Astrocyte (in vitro differentiated cells and primary cell): ENCODE results near the gene RINL. TPM values are rescaled to one million over a fixed set of nuclear protein-coding genes. Genes with fewer than 3 reads are reported as not detected.
"Not testable (repeated sequence)": the region's sequence is repeated elsewhere in the genome, so short reads cannot be mapped to it uniquely, and the experiment has no call there.

ENCODE experiments used
- DNase-seq: peaks from one replicate; pipeline ENCODE4 v3.0.0-alpha.2; 2010; ENCODE audit warnings: low read depth
- FAIRE-seq: peaks from 2 replicates; lab custom pipeline; 2011; peaks lifted over from hg19 to GRCh38; lab: Jason Lieb, UNC
- H2AFZ ChIP-seq: 2 replicates; pipeline ENCODE4 v1.6.0; 2012; ENCODE audit warnings: low read depth, low read length, inconsistent platforms
- H3K27ac ChIP-seq: 2 replicates; pipeline ENCODE4 v1.5.1; 2011; ENCODE audit warnings: low read depth, low read length, inconsistent platforms
- H3K27me3 ChIP-seq: 2 replicates; pipeline ENCODE4 v1.6.0; 2011; ENCODE audit warnings: low read length, inconsistent platforms; ENCODE audit not compliant: insufficient read depth
- H3K36me3 ChIP-seq: 2 replicates; pipeline ENCODE4 v1.5.1; 2011; ENCODE audit warnings: low read length, inconsistent platforms; ENCODE audit not compliant: insufficient read depth
- H3K4me1 ChIP-seq: 2 replicates; pipeline ENCODE4 v1.5.1; 2011; ENCODE audit warnings: low read length, inconsistent platforms; ENCODE audit not compliant: insufficient read depth
- H3K4me2 ChIP-seq: 2 replicates; pipeline ENCODE4 v1.6.0; 2012; ENCODE audit warnings: low read length, inconsistent platforms
- H3K4me3 ChIP-seq: 2 replicates; pipeline ENCODE4 v1.5.1; 2011; ENCODE audit warnings: low read depth, mild to moderate bottlenecking, low read length, inconsistent platforms; ENCODE audit not compliant: insufficient read depth
- H3K79me2 ChIP-seq: 2 replicates; pipeline ENCODE4 v1.6.0; 2012; ENCODE audit warnings: mild to moderate bottlenecking, low read length, inconsistent platforms; ENCODE audit not compliant: insufficient read depth
- H3K9ac ChIP-seq: 2 replicates; pipeline ENCODE4 v1.6.0; 2012; ENCODE audit warnings: mild to moderate bottlenecking, low read length, inconsistent platforms
- H3K9me3 ChIP-seq: 2 replicates; pipeline ENCODE4 v1.5.1; 2012; ENCODE audit warnings: low read depth, mild to moderate bottlenecking, low read length, inconsistent platforms; ENCODE audit not compliant: insufficient read depth
- H4K20me1 ChIP-seq: 2 replicates; pipeline ENCODE4 v1.6.0; 2012; ENCODE audit warnings: low read length, inconsistent platforms; ENCODE audit not compliant: insufficient read depth
- H3K27ac Mint-ChIP-seq: one replicate; pipeline ENCODE4 v1.8.0; 2021; ENCODE audit warnings: mild to moderate bottlenecking, mixed read lengths; ENCODE audit not compliant: unreplicated experiment
- H3K27me3 Mint-ChIP-seq: one replicate; pipeline ENCODE4 v1.8.0; 2021; ENCODE audit warnings: low read depth, mixed read lengths; ENCODE audit not compliant: unreplicated experiment
- H3K36me3 Mint-ChIP-seq: one replicate; pipeline ENCODE4 v1.8.0; 2021; ENCODE audit warnings: low read depth, mixed read lengths; ENCODE audit not compliant: unreplicated experiment
- H3K4me1 Mint-ChIP-seq: one replicate; pipeline ENCODE4 v1.8.0; 2021; ENCODE audit warnings: low read depth, mixed read lengths; ENCODE audit not compliant: unreplicated experiment
- H3K4me3 Mint-ChIP-seq: one replicate; pipeline ENCODE4 v1.8.0; 2021; ENCODE audit warnings: mild to moderate bottlenecking, moderate library complexity, mixed read lengths; ENCODE audit not compliant: unreplicated experiment
- H3K9me3 Mint-ChIP-seq: one replicate; pipeline ENCODE4 v1.8.0; 2021; ENCODE audit warnings: mild to moderate bottlenecking, mixed read lengths; ENCODE audit not compliant: unreplicated experiment
- CTCF ChIP-seq: IDR thresholded peaks from 2 replicates; pipeline ENCODE4 v1.5.1; 2011; ENCODE audit warnings: low read depth, mild to moderate bottlenecking, inconsistent platforms, low read length, moderate library complexity; ENCODE audit not compliant: insufficient read depth
- EZH2 ChIP-seq: IDR thresholded peaks from 2 replicates; pipeline ENCODE4 v1.6.1; 2012; ENCODE audit warnings: mild to moderate bottlenecking, low read length, inconsistent platforms; ENCODE audit not compliant: insufficient read depth
- total RNA-seq: library from RNA; stranded (reverse); gene quantifications from 2 replicates; pipeline ENCODE4 v1.2.1, GENCODE V29; 2021

RINL gene
- total RNA-seq, 1 donor from 2014 or later: 1.3 TPM

GRCh38 chr19:38826856-38827551 is 51.1 kb downstream of the RINL start:
- DNase-seq (no peak), FAIRE-seq (no peak)
- peaks cover 34% of the 10 kb centered on the region for H3K36me3 Mint-ChIP-seq
- Histone ChIP-seq H3K36me3 (no peaks in the 10 kb centered on the region), H3K27ac (no peak overlapping the region), H3K4me2 (no peak overlapping the region), H3K9me3 (peaks cover 2% of the 10 kb centered on the region), H4K20me1 (no peaks in the 10 kb centered on the region), H3K4me3 (no peak overlapping the region), H3K79me2 (no peaks in the 10 kb centered on the region), H3K9ac (no peak overlapping the region), H3K27me3 (no peaks in the 10 kb centered on the region), H3K4me1 (peaks cover 22% of the 10 kb centered on the region), H2AFZ (no peak overlapping the region)
- no peaks in the 10 kb centered on the region for H3K27me3 Mint-ChIP-seq
- H3K4me1 Mint-ChIP-seq: peaks cover 12% of the 10 kb centered on the region
- H3K27ac Mint-ChIP-seq: peak overlapping the region; percentile 58
- TF ChIP-seq EZH2 (no peak), CTCF (no peak)
- H3K4me3 Mint-ChIP-seq: no peak overlapping the region
- no peaks in the 10 kb centered on the region for H3K9me3 Mint-ChIP-seq

- H3K27ac ChIP-seq, H4K20me1 ChIP-seq, H2AFZ ChIP-seq, H3K79me2 ChIP-seq, H3K4me3 Mint-ChIP-seq, H3K4me2 ChIP-seq, H3K27me3 Mint-ChIP-seq, H3K9me3 Mint-ChIP-seq, H3K4me1 Mint-ChIP-seq, H3K9me3 ChIP-seq, H3K4me3 ChIP-seq, DNase-seq, H3K36me3 ChIP-seq, FAIRE-seq, H3K27me3 ChIP-seq, H3K27ac Mint-ChIP-seq, H3K9ac ChIP-seq: not testable (repeated sequence)
- H3K4me1 ChIP-seq: peaks cover 14% of the 10 kb centered on the region
- H3K36me3 Mint-ChIP-seq: peaks cover 33% of the 10 kb centered on the region
Observed at GRCh38 chr19:38825936-38826335, 52.1 kb downstream of the RINL start.

- FAIRE-seq, H3K4me1 Mint-ChIP-seq, H3K4me3 ChIP-seq: not testable (repeated sequence)
Observed at GRCh38 chr19:38821230-38821825, 56.7 kb downstream of the RINL start.

More at GRCh38 chr19:38821230-38821825, 56.7 kb downstream of the RINL start:
- H3K79me2 ChIP-seq, H3K4me3 Mint-ChIP-seq, H3K36me3 ChIP-seq, H3K9me3 Mint-ChIP-seq, H3K27me3 Mint-ChIP-seq, H3K9me3 ChIP-seq, H3K27ac Mint-ChIP-seq, DNase-seq, H3K4me2 ChIP-seq, H4K20me1 ChIP-seq, H3K27ac ChIP-seq, H3K4me1 ChIP-seq, H3K9ac ChIP-seq, H2AFZ ChIP-seq, H3K27me3 ChIP-seq: not testable (repeated sequence)
- H3K36me3 Mint-ChIP-seq: peaks cover 44% of the 10 kb centered on the region
